GM12864 (cell line): Measurements from ENCODE around the gene UACA.

Experiments
- DNase-seq: peaks from one replicate; pipeline ENCODE4 v3.0.0-alpha.2; 2011; ENCODE audit warnings: low read depth
- H3K4me3 ChIP-seq: 2 replicates; pipeline ENCODE4 v1.5.1; 2011; ENCODE audit warnings: mild to moderate bottlenecking, low read depth, low read length, control low read depth
- CTCF ChIP-seq: IDR thresholded peaks from 2 replicates; pipeline ENCODE4 v1.5.1; 2011; ENCODE audit warnings: low read depth, mild to moderate bottlenecking, moderate library complexity, low read length, control low read depth, inconsistent platforms; ENCODE audit errors: missing control alignments

UACA gene

DNA sequence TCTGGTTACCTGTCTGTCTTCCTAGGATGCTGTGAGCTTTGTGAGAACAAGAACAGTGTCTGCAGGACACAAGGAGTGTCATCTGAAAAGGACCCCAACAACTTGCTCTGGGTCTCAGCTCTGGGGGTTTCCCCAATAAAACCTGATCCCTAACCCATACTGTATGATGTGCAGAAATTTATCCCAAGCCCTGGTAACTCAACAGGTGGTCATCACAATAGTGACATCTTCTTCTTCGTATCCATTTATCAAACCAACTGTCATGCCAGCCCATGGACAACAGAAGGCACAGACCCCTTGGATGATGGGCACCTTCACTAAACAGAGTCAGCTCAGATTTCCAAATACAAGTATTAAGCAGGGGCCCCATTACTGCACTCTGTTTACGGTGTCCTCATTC lies 127.5 kb downstream of the UACA start:
- TF ChIP-seq CTCF = no peak
- DNase-seq = no peak
- no peak overlapping the region for H3K4me3 ChIP-seq

- no peak for TF ChIP-seq CTCF
- no peak for DNase-seq
- H3K4me3 ChIP-seq = no peak overlapping the region
These were observed 129.4 kb downstream of the UACA start for GRCh38 chr15:70633991-70634390.

- H3K4me3 ChIP-seq = no peak overlapping the region
- TF ChIP-seq CTCF = no peak
- no peak for DNase-seq
These were observed 130.1 kb downstream of the UACA start for GRCh38 chr15:70633103-70633831.

- TF ChIP-seq CTCF = no peak
- DNase-seq = no peak
- H3K4me3 ChIP-seq = no peak overlapping the region
These were observed 130.8 kb downstream of the UACA start for GRCh38 chr15:70632491-70633102.

GRCh38 chr15:70632079-70632478 lies 131.3 kb downstream of the UACA start:
- no peak overlapping the region for H3K4me3 ChIP-seq
- no peak for TF ChIP-seq CTCF
- DNase-seq = no peak

DNA sequence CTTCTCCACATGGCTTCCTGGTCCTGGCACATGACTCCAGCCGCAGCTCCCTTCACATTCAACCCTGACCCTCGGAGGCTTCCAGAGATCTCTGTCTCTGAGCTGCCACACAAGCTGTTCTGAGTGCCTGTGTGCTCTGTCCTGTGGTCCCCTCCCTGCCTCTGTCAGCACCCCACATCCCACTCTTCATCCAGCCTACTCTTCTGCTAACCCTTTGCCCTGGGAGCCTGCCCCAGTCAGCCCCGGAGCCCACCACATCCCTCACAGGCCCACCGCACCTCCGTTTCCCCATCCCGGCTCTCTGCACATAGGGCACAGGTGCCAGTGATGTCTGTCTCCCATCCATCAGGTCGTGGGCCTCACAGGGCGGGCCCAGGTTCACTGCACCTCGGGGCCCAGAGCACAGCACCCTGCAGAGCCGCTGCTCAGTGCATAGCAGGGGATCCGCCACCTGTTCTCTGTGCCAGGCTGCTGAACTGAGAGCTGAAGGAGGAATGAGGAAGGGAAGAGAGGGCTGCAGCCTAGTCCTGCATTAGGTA lies 133.6 kb downstream of the UACA start:
- H3K4me3 ChIP-seq = no peak overlapping the region
- TF ChIP-seq CTCF = no peak
- no peak for DNase-seq

DNA sequence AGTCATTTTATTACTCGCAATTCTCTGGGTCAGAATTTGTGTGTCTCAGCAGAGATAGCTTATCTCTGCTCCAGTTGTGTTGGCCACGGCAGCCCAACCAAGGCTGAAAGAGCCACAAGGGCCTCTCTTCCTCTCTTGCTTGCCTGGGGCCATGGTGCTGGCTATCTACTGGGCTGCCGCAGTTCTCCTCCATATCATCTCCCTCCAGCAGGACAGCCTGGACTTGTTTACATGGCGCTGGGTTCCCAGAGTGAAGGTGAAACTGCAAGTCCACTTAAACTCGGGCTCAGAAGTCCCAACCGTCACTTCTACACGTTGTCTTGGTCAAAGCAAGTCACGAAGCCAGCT lies 134.8 kb downstream of the UACA start:
- no peak for DNase-seq
- TF ChIP-seq CTCF = no peak
- H3K4me3 ChIP-seq = no peak overlapping the region
